ENCODE data around the gene WFS1. TPM values are rescaled to one million over a fixed set of nuclear protein-coding genes. Genes with fewer than 3 reads are reported as not detected.

WFS1 gene, protein sequence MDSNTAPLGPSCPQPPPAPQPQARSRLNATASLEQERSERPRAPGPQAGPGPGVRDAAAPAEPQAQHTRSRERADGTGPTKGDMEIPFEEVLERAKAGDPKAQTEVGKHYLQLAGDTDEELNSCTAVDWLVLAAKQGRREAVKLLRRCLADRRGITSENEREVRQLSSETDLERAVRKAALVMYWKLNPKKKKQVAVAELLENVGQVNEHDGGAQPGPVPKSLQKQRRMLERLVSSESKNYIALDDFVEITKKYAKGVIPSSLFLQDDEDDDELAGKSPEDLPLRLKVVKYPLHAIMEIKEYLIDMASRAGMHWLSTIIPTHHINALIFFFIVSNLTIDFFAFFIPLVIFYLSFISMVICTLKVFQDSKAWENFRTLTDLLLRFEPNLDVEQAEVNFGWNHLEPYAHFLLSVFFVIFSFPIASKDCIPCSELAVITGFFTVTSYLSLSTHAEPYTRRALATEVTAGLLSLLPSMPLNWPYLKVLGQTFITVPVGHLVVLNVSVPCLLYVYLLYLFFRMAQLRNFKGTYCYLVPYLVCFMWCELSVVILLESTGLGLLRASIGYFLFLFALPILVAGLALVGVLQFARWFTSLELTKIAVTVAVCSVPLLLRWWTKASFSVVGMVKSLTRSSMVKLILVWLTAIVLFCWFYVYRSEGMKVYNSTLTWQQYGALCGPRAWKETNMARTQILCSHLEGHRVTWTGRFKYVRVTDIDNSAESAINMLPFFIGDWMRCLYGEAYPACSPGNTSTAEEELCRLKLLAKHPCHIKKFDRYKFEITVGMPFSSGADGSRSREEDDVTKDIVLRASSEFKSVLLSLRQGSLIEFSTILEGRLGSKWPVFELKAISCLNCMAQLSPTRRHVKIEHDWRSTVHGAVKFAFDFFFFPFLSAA
- total RNA-seq, result 100 to 1,000 TPM; 124 to 174 (median 132) TPM

DNA sequence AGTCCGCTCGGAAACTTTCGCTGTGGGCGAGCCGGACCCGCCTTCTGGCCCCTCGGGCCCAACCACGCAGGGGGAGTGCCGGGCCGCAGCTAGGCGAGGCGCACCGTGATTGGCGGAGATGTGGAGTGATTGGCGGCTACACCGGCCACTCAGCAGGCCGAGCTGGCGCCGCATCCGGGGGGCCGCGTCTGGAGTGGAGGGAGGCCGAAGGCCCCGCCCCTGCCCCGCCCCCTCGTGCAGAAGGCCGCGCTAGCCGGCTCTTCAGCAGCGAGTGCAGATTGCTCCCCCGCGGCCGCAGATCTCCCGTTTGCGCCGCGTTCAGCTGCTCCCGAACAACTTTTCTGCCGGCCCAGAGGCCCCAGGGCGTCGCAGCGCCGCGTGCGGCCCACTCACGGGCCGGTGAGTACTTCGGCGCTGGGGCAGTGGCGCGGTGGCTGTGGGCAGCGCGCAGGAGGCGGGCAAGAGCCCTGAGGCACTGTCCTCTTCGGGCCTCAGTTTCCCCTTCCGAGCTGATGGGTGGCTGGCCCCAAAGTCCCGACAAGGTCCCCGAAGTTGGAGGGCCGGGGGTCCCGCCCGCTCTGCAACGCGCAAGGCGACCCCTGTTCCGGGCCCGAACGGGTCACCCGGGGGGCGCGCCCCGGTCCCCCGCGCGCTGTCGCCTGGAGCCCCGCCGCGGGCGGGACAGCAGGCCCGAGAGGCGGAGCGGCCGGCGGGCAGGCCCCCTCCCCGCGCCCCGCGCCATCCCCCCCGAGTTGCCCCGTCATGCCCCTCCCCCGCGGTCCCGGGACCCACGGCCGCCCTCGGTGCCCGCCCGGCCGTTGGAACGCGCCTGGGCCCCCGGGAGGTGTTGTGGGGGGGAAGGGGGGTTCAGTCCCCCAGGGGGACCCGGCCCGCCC, at the start of gene WFS1:
WFS1 (plus strand) TSS at position 235 of the 896 bp plus-strand sequence. CDS start 7,606 bp downstream, outside the sequence.
- Histone ChIP-seq H3K4me1 (peaks cover 44 to 46% of the 10 kb centered on the region in 2 donors), H3K4me3 (replicated peaks in 1 of 3) (peak within 1 kb of the TSS; percentile 81 to 92 (median 84)), H3K9me3 (no peaks in the 10 kb centered on the region), H3K27me3 (no peaks in the 10 kb centered on the region), H3K27ac (peak within 1 kb of the TSS; percentile 74 to 97 (median 95)), H3K36me3 (no peaks in the 10 kb centered on the region)
- 0% methylated on average over 8 of the region's 104 CpGs; no CpG with 5 or more reads in 1 of the 2 donors for WGBS, 2 donors
- intact Hi-C loops (cut with DNase I), result no loop called here
- TF ChIP-seq, protein P1, sequence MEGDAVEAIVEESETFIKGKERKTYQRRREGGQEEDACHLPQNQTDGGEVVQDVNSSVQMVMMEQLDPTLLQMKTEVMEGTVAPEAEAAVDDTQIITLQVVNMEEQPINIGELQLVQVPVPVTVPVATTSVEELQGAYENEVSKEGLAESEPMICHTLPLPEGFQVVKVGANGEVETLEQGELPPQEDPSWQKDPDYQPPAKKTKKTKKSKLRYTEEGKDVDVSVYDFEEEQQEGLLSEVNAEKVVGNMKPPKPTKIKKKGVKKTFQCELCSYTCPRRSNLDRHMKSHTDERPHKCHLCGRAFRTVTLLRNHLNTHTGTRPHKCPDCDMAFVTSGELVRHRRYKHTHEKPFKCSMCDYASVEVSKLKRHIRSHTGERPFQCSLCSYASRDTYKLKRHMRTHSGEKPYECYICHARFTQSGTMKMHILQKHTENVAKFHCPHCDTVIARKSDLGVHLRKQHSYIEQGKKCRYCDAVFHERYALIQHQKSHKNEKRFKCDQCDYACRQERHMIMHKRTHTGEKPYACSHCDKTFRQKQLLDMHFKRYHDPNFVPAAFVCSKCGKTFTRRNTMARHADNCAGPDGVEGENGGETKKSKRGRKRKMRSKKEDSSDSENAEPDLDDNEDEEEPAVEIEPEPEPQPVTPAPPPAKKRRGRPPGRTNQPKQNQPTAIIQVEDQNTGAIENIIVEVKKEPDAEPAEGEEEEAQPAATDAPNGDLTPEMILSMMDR (IDR thresholded peaks at IDR 0.05), result no peak
- TF ChIP-seq POLR2A (IDR thresholded peaks at IDR 0.05), result peak; percentile 79 to 97
- peak; percentile 99 for DNase-seq

DNA sequence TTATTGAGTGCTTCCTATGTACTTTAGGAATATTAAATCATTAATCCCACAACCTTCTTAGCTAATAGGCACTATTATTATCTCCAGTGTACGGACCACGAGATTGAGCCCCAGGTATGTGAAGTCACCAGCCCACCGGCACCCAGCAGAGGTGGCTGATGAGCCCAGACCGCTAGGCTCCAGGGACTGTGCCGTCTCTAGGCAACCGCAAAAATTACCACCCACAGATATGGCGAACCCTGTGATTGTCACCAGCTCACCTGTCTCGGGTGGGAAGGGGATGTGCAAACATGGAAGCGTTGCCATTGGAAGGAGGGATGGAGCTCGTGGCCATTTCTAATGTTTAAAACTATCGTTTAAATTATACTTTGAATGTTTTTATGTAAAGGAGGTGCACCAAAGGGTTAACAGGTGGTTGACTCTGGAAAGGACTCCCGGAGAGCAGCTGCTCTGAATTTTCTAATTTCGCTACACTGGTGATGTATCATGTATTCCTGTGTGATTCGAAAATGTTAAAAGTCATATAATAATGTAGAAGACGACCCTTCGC, 48.3 kb upstream of the WFS1 start:
- Histone ChIP-seq H3K4me3 (replicated peaks in 1 of 3) (no peak overlapping the region), H3K27me3 (no peaks in the 10 kb centered on the region)
- 19% methylated on average over 15 to 16 of the region's 16 CpGs for WGBS, 2 donors

DNA sequence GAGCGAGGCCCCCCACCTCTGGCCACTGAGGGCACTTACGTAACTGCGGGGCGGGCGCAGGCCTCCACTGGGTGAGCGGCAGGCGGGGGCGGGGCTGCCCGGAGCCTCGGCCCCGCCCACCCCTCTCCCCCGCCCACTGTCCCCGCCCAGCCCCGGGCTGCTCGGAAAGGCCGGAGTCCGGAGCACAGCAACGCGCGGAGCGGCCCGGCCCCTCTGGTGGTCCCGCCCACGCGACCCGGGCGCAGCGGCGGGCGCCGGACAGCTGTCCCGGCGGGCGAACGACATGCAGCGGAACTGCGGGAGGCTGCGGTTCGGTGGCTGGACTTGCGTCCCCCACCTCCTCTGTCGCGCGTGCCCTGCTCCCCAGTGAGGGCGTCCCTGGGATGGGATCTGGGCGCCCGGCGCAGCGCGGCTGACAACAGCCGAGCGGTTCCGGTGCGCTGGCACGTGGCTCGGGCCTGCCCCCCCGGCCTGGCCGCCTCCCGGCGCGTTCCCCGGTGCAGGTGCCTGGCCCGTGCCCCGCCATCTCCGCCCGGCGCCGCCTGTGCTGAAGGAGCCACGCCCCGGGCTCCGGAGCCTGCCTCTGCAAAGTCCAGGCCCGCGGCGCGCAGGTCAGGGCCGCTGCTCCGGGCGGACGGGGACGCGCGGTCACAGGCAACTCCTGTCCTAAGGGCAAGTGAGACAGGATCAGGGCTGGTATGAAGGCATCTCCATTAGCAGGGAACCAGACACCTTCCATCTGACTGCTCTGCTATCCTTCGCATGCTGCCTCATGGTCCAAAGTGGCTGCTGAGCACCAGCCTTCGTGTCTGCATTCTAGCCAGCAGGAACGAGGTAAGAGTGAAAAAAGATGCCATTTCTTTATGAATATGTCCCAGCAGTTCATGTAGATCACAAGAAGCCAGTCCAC, 47.5 kb upstream of the WFS1 start:
- Histone ChIP-seq H3K4me3 (replicated peaks in 1 of 3) (no peak overlapping the region), H3K9me3 (no peaks in the 10 kb centered on the region), H3K27ac (no peak overlapping the region), H3K27me3 (no peaks in the 10 kb centered on the region), H3K36me3 (no peaks in the 10 kb centered on the region), H3K4me1 (peaks cover 0 to 6% of the 10 kb centered on the region in 2 donors)
- no peak for TF ChIP-seq POLR2A (IDR thresholded peaks at IDR 0.05)
- TF ChIP-seq, protein P1 (IDR thresholded peaks at IDR 0.05), result no peak
- WGBS, 2 donors, result 17 to 25% methylated on average over 21 to 32 of the region's 84 CpGs
- intact Hi-C loops (cut with DNase I), result no loop called here
- DNase-seq, result peak; percentile 35 to 46

More for the DNA sequence above, 48.3 kb upstream of the WFS1 start:
- H3K36me3 ChIP-seq, result no peaks in the 10 kb centered on the region
- TF ChIP-seq, protein P1 (IDR thresholded peaks at IDR 0.05), result no peak
- TF ChIP-seq POLR2A (IDR thresholded peaks at IDR 0.05), result no peak
- no peak overlapping the region for H3K27ac ChIP-seq
- no peak for DNase-seq
- peaks cover 0 to 6% of the 10 kb centered on the region in 2 donors for H3K4me1 ChIP-seq
- no peaks in the 10 kb centered on the region for H3K9me3 ChIP-seq
- intact Hi-C loops (cut with DNase I), result no loop called here

DNA sequence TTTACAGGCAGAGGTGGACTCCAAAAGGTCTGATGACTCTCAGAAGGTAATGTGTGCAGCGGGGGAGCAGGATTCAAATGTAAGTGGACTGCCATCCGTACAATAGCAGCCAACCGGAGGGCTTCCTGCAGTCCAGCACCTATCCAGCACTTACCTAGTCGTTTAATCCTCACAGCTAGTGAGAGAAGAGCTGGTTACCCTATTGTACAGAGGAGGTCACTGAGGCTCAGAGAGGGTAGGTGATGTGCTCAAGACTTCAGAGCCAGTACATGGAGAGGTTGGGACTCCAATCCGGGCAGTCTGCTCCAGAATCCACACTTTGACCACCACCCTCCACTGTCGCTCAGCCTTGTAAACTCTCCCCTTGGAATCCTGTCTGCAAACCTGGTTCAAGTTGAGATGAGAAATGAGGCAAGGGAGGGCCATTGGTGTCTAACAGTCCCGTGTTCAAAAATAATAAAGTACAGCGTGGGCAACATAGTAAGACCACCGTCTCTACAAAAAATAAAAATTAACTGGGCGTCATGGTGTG, 46.8 kb upstream of the WFS1 start:
- Histone ChIP-seq H3K36me3 (no peaks in the 10 kb centered on the region), H3K27ac (no peak overlapping the region), H3K4me3 (replicated peaks in 1 of 3) (no peak overlapping the region), H3K4me1 (peaks cover 0 to 6% of the 10 kb centered on the region in 2 donors), H3K27me3 (no peaks in the 10 kb centered on the region), H3K9me3 (no peaks in the 10 kb centered on the region)
- TF ChIP-seq POLR2A (IDR thresholded peaks at IDR 0.05), result no peak
- TF ChIP-seq, protein P1 (IDR thresholded peaks at IDR 0.05), result no peak
- WGBS, 2 donors, result 62 to 64% methylated on average over 10 of the region's 10 CpGs
- no peak for DNase-seq
- intact Hi-C loops (cut with DNase I), result no loop called here

All from thyroid gland (tissue), 4 donors.